HL-60 (cell line): ENCODE measurements around the gene ANKRD55.

ENCODE experiments used
- TF ChIP-seq, protein P1 (sequence below): IDR thresholded peaks from one replicate; pipeline ENCODE4 v1.5.1; 2011; ENCODE audit warnings: low read length, control low read depth, inconsistent platforms; ENCODE audit not compliant: insufficient read depth
- TF ChIP-seq, protein P2 (sequence below): IDR thresholded peaks from 2 replicates; pipeline ENCODE4 v1.6.1; 2012; ENCODE audit warnings: low read depth; ENCODE audit not compliant: insufficient replicate concordance

DNA sequence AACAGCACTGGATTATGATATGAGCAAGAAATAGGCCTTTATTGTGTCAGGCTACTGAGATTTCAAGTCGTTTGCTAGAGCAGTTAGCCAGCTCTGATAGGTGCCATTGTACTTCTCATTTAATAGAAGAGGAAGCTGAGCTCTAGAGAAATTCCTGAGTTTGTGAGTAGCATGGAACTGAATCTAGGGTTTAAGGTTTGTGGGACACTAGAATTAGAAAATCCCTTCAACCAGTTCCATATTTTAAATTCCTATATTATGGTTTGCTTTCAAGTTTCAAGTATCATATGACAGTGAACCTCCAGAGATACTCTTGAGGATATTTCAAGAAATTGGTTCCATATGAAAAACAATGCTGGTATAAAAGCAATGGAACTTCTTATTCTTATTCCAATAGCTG, 87.6 kb downstream of the ANKRD55 start:
- TF ChIP-seq, protein P1, sequence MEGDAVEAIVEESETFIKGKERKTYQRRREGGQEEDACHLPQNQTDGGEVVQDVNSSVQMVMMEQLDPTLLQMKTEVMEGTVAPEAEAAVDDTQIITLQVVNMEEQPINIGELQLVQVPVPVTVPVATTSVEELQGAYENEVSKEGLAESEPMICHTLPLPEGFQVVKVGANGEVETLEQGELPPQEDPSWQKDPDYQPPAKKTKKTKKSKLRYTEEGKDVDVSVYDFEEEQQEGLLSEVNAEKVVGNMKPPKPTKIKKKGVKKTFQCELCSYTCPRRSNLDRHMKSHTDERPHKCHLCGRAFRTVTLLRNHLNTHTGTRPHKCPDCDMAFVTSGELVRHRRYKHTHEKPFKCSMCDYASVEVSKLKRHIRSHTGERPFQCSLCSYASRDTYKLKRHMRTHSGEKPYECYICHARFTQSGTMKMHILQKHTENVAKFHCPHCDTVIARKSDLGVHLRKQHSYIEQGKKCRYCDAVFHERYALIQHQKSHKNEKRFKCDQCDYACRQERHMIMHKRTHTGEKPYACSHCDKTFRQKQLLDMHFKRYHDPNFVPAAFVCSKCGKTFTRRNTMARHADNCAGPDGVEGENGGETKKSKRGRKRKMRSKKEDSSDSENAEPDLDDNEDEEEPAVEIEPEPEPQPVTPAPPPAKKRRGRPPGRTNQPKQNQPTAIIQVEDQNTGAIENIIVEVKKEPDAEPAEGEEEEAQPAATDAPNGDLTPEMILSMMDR = no peak
- TF ChIP-seq, protein P2, sequence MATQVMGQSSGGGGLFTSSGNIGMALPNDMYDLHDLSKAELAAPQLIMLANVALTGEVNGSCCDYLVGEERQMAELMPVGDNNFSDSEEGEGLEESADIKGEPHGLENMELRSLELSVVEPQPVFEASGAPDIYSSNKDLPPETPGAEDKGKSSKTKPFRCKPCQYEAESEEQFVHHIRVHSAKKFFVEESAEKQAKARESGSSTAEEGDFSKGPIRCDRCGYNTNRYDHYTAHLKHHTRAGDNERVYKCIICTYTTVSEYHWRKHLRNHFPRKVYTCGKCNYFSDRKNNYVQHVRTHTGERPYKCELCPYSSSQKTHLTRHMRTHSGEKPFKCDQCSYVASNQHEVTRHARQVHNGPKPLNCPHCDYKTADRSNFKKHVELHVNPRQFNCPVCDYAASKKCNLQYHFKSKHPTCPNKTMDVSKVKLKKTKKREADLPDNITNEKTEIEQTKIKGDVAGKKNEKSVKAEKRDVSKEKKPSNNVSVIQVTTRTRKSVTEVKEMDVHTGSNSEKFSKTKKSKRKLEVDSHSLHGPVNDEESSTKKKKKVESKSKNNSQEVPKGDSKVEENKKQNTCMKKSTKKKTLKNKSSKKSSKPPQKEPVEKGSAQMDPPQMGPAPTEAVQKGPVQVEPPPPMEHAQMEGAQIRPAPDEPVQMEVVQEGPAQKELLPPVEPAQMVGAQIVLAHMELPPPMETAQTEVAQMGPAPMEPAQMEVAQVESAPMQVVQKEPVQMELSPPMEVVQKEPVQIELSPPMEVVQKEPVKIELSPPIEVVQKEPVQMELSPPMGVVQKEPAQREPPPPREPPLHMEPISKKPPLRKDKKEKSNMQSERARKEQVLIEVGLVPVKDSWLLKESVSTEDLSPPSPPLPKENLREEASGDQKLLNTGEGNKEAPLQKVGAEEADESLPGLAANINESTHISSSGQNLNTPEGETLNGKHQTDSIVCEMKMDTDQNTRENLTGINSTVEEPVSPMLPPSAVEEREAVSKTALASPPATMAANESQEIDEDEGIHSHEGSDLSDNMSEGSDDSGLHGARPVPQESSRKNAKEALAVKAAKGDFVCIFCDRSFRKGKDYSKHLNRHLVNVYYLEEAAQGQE = no peak
